Neural cell (in vitro differentiated cells): ENCODE results near the gene AARS2. TPM values are rescaled to one million over a fixed set of nuclear protein-coding genes. Genes with fewer than 3 reads are reported as not detected.

Source experiments
- H2AFZ ChIP-seq: fragments of 200-600, 300-800 bp; sonication (generic), shearing (Covaris generic); 2 replicates; pipeline ENCODE4 v1.6.0; 2014; ENCODE audit warnings: low read depth, mild to moderate bottlenecking, antibody characterized with exemption, low read length, moderate library complexity
- H3F3A ChIP-seq: fragments of 200-600 bp; shearing (Covaris generic); 2 replicates; pipeline ENCODE4 v1.6.1; 2016; ENCODE audit warnings: mild to moderate bottlenecking, moderate library complexity, mixed read lengths, antibody characterized with exemption, low read length; ENCODE audit not compliant: insufficient read depth, poor library complexity, severe bottlenecking
- H3K27ac ChIP-seq: fragments of 200-600, 300-800 bp; sonication (generic), shearing (Covaris generic); 2 replicates; pipeline ENCODE4 v1.5.1; 2014; ENCODE audit warnings: mild to moderate bottlenecking, low read length, moderate library complexity
- H3K27me3 ChIP-seq: fragments of 300-800, 200-600 bp; sonication (generic), shearing (Covaris generic); 2 replicates; pipeline ENCODE4 v1.6.0; 2014; ENCODE audit warnings: mild to moderate bottlenecking, low read depth, low read length, moderate library complexity; ENCODE audit not compliant: insufficient read depth
- H3K36me3 ChIP-seq: fragments of 300-800, 200-600 bp; sonication (generic), shearing (Covaris generic); 2 replicates; pipeline ENCODE4 v1.5.1; 2014; ENCODE audit warnings: mild to moderate bottlenecking, antibody characterized with exemption, low read length, moderate library complexity; ENCODE audit not compliant: insufficient read depth
- H3K4me2 ChIP-seq: fragments of 300-800, 200-600 bp; sonication (generic), shearing (Covaris generic); 2 replicates; pipeline ENCODE4 v1.6.0; 2014; ENCODE audit warnings: mild to moderate bottlenecking, low read length
- H3K4me3 ChIP-seq: fragments of 300-800, 200-600 bp; sonication (generic), shearing (Covaris generic); 2 replicates; pipeline ENCODE4 v1.5.1; 2014; ENCODE audit warnings: mild to moderate bottlenecking, low read length, moderate library complexity
- H3K79me2 ChIP-seq: fragments of 200-600 bp; shearing (Covaris generic); replicated peaks from 2 replicates; pipeline ENCODE4 v1.6.0; 2014; ENCODE audit warnings: mild to moderate bottlenecking, low read length, moderate library complexity; ENCODE audit not compliant: insufficient read depth
- H3K9ac ChIP-seq: fragments of 300-800, 200-600 bp; sonication (generic), shearing (Covaris generic); 2 replicates; pipeline ENCODE4 v1.6.1; 2016; ENCODE audit warnings: mild to moderate bottlenecking, low read length, mixed read lengths
- H3K9me2 ChIP-seq: fragments of 200-600 bp; shearing (Covaris generic); 2 replicates; pipeline ENCODE4 v1.6.1; 2016; ENCODE audit warnings: mild to moderate bottlenecking, low read length, mixed read lengths; ENCODE audit not compliant: insufficient read depth
- H3K9me3 ChIP-seq: fragments of 200-600, 300-800 bp; sonication (generic), shearing (Covaris generic); 2 replicates; pipeline ENCODE4 v1.6.1; 2016; ENCODE audit warnings: mild to moderate bottlenecking, mixed run types, low read length, moderate library complexity, mixed read lengths
- H4K20me1 ChIP-seq: fragments of 200-600 bp; shearing (Covaris generic); 2 replicates; pipeline ENCODE4 v1.6.1; 2016; ENCODE audit warnings: mild to moderate bottlenecking, mixed run types; ENCODE audit not compliant: insufficient read depth
- EP300 ChIP-seq: fragments of 450-650 bp; conservative IDR thresholded peaks from 2 replicates; pipeline ENCODE4 v1.6.1; 2014; ENCODE audit warnings: antibody characterized with exemption, mild to moderate bottlenecking, moderate library complexity; ENCODE audit not compliant: poor library complexity, severe bottlenecking
- EZH2 ChIP-seq: fragments of 200-600, 300-800 bp; shearing (Covaris generic), sonication (generic); IDR thresholded peaks from 2 replicates; pipeline ENCODE4 v1.6.1; 2014; ENCODE audit warnings: antibody characterized with exemption, low read length, borderline replicate concordance, mild to moderate bottlenecking; ENCODE audit not compliant: insufficient read depth, poor library complexity, severe bottlenecking
- MXI1 ChIP-seq: fragments of 450-650 bp; conservative IDR thresholded peaks from 2 replicates; pipeline ENCODE4 v1.6.1; 2014; ENCODE audit warnings: antibody characterized with exemption, mild to moderate bottlenecking; ENCODE audit not compliant: poor library complexity, severe bottlenecking
- POLR2AphosphoS5 ChIP-seq: IDR thresholded peaks from 2 replicates; pipeline ENCODE4 v1.6.1; 2012
- RAD21 ChIP-seq: fragments of 450-650 bp; conservative IDR thresholded peaks from 2 replicates; pipeline ENCODE4 v1.6.1; 2014; ENCODE audit warnings: antibody characterized with exemption, mild to moderate bottlenecking, moderate library complexity
- REST ChIP-seq: IDR thresholded peaks from 2 replicates; pipeline ENCODE4 v1.6.1; 2012; ENCODE audit warnings: borderline replicate concordance
- SMC3 ChIP-seq: fragments of 450-650 bp; conservative IDR thresholded peaks from 2 replicates; pipeline ENCODE4 v1.6.1; 2014; ENCODE audit warnings: antibody characterized with exemption, mild to moderate bottlenecking, moderate library complexity; ENCODE audit not compliant: poor library complexity
- TAF1 ChIP-seq: IDR thresholded peaks from 2 replicates; pipeline ENCODE4 v1.6.1; 2012; ENCODE audit warnings: low read depth
- polyA plus RNA-seq: library from polyadenylated mRNA; depleted of rRNA; stranded (reverse); fragments of >200 nt; gene quantifications from 2 replicates; pipeline ENCODE4 v1.2.3, GENCODE V29; 2014
- TF ChIP-seq, protein P1 (sequence below): fragments of 450-650 bp; IDR thresholded peaks from 2 replicates; pipeline ENCODE4 v1.5.1; 2014; ENCODE audit warnings: antibody characterized with exemption, mild to moderate bottlenecking, moderate library complexity; ENCODE audit not compliant: poor library complexity, severe bottlenecking

Gene AARS2
- polyA plus RNA-seq, 1 donor from 2014 or later, result 12.6 TPM

DNA sequence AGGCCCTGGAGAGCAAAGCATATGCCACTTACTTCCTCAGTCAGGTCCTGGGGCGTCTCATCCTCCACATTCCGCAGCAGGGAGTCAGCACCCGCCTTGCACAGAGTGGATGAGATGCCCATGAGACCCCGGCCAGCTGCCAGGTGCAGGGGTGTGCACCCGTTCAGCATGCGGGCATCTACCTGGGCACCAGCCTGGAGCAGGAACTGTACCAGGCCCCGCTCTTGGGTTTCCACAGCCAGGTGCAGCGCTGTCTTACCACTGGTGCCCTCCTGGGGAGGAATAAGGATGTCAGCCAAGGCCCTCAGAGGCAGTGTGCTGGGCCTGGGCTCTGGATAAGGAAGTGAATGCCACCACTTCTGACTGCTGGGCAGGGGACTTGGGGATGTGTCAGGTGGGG, 53.1 kb downstream of the AARS2 start:
- Histone ChIP-seq H4K20me1 (peaks cover 4% of the 10 kb centered on the region), H3K27me3 (no peaks in the 10 kb centered on the region), H3K9me3 (no peaks in the 10 kb centered on the region), H3K36me3 (no peaks in the 10 kb centered on the region), H3K9ac (no peak overlapping the region), H3K4me3 (no peak overlapping the region), H3K27ac (no peak overlapping the region), H3K9me2 (no peaks in the 10 kb centered on the region), H2AFZ (no peak overlapping the region), H3K4me2 (no peak overlapping the region), H3K79me2 (peaks cover 33% of the 10 kb centered on the region), H3F3A (no peaks in the 10 kb centered on the region)
- TF ChIP-seq EZH2 (no peak), REST (no peak), TAF1 (no peak), RAD21 (no peak), MXI1 (no peak), POLR2AphosphoS5 (no peak), SMC3 (no peak), EP300 (no peak)
- TF ChIP-seq, protein P1, sequence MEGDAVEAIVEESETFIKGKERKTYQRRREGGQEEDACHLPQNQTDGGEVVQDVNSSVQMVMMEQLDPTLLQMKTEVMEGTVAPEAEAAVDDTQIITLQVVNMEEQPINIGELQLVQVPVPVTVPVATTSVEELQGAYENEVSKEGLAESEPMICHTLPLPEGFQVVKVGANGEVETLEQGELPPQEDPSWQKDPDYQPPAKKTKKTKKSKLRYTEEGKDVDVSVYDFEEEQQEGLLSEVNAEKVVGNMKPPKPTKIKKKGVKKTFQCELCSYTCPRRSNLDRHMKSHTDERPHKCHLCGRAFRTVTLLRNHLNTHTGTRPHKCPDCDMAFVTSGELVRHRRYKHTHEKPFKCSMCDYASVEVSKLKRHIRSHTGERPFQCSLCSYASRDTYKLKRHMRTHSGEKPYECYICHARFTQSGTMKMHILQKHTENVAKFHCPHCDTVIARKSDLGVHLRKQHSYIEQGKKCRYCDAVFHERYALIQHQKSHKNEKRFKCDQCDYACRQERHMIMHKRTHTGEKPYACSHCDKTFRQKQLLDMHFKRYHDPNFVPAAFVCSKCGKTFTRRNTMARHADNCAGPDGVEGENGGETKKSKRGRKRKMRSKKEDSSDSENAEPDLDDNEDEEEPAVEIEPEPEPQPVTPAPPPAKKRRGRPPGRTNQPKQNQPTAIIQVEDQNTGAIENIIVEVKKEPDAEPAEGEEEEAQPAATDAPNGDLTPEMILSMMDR, result no peak

- no peak overlapping the region for H3K27ac ChIP-seq
- H3F3A ChIP-seq, result no peaks in the 10 kb centered on the region
- H4K20me1 ChIP-seq, result no peaks in the 10 kb centered on the region
- no peak overlapping the region for H3K4me3 ChIP-seq
- no peaks in the 10 kb centered on the region for H3K27me3 ChIP-seq
- H3K9me2 ChIP-seq, result no peaks in the 10 kb centered on the region
- TF ChIP-seq EZH2 (no peak), MXI1 (no peak), EP300 (no peak), POLR2AphosphoS5 (no peak), REST (no peak), TAF1 (no peak), RAD21 (no peak), SMC3 (no peak)
- TF ChIP-seq, protein P1, result no peak
- no peaks in the 10 kb centered on the region for H3K36me3 ChIP-seq
- no peak overlapping the region for H3K9ac ChIP-seq
- H2AFZ ChIP-seq, result no peak overlapping the region
- no peak overlapping the region for H3K4me2 ChIP-seq
- no peaks in the 10 kb centered on the region for H3K9me3 ChIP-seq
- H3K79me2 ChIP-seq, result peaks cover 30% of the 10 kb centered on the region
Measured at GRCh38 chr6:44258921-44259320, 54.2 kb downstream of the AARS2 start.
